ENCODE measurements around the gene ASPM. TPM values are rescaled to one million over a fixed set of nuclear protein-coding genes. Genes with fewer than 3 reads are reported as not detected.

The ASPM gene
- total RNA-seq, 1 experiment from 2014 or later = 41.9 TPM

DNA sequence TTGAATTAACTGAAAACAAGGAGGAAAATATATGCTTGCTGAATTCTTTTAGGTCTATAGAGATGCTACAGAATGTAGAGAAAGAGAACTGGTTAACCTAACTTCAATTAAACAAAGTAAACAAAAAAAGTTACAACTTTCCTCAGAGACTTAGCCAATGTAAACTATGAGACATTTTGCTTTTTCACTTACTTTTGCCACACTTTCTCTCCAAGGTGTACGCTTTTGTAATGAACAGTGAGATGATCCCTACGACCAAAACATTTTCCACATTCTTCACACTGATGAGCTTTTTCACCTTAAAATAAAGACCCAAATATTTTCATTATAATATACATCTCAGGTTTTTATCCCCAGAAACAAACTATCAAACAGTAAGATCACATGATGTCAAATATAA lies 28.3 kb upstream of the ASPM start:
- no peak for DNase-seq
- Histone ChIP-seq H3K9me3 (no peaks in the 10 kb centered on the region), H3K4me1 (peaks cover 38% of the 10 kb centered on the region), H3K4me3 (ENCODE audit: low read depth, low read length) (no peak overlapping the region), H3K27me3 (replicated peaks; ENCODE audit: control insufficient read depth, insufficient read depth, low read length) (no peaks in the 10 kb centered on the region), H3K36me3 (ENCODE audit: control insufficient read depth, insufficient read depth, low read length) (0 out of 2 replicates have a peak, but pooled peaks cover 1% of the 10 kb centered on the region)
- Mint-ChIP-seq H3K9me3 (ENCODE audit: unreplicated experiment) (no peaks in the 10 kb centered on the region), H3K27me3 (ENCODE audit: insufficient read depth, unreplicated experiment) (no peaks in the 10 kb centered on the region), H3K4me1 (ENCODE audit: low read depth, unreplicated experiment) (peaks cover 21% of the 10 kb centered on the region), H3K27ac (ENCODE audit: unreplicated experiment) (no peak overlapping the region), H3K36me3 (ENCODE audit: insufficient read depth, unreplicated experiment) (peaks cover 16% of the 10 kb centered on the region), H3K4me3 (ENCODE audit: unreplicated experiment) (no peak overlapping the region)
- CTCF ChIA-PET = no interaction called here
- no TSS peak for BruUV-seq (replicated peaks)
- POLR2A ChIA-PET = no interaction called here
- no peak for TF ChIP-seq CTCF (IDR thresholded peaks at IDR 0.05; ENCODE audit: insufficient read depth in 1 of 2, low read depth in 1 of 2, low read length in 1 of 2, severe bottlenecking in 1 of 2, unreplicated experiment in 1 of 2)
- intact Hi-C loops (cut with micrococcal nuclease; ENCODE audit: unreplicated experiment) = loop anchor here (1.0 to 2.0 kb wide), 4 partner anchors 24 to 138 kb away; partner anchors contain the start of gene ASPM

DNA sequence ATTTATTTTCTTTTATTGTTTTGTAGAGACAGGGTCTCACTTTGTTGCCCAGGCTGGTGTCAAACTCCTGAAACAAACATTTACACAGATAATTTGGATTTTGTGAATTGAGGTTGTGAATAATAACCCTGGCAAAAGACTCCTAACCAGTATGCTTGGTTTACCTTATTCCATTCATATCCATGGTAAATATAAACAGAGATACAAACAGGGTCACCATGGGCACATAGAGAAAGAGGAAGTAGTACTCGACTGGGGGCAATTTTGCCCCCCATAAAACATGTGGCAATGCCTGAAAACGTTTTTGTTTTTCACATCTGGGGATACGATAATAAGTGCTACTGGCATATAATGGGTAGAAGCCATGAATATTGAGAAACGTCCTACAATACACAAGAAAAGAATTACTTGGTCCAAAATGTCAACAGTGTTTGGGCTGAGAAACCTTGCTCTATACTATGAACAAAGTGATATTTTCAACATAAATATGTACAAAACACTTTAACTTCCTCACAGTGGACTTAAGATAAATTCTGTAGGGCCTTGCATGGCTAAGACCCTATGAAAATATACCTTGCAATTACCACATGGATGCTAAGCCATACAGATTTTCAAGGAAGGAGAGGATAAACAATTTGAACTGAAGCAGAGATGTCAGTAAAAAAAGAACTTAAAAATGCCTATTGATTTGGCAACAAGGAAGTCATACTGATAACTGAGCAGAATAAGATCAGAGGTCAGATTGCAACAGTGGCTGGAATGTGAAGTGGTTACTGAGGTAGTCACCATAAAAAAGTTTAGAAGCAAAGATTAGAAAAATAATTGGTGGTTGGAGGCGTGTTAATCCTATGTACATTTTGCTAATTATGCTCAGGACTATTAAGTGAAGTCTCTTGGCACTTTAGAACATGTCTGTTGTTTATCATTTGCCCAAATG lies 27.4 kb upstream of the ASPM start:
- H3K4me1 Mint-ChIP-seq (ENCODE audit: low read depth, unreplicated experiment) = peaks cover 21% of the 10 kb centered on the region
- BruUV-seq (replicated peaks) = no TSS peak
- no peak for TF ChIP-seq CTCF (IDR thresholded peaks at IDR 0.05; ENCODE audit: insufficient read depth in 1 of 2, low read depth in 1 of 2, low read length in 1 of 2, severe bottlenecking in 1 of 2, unreplicated experiment in 1 of 2)
- ChIA-PET POLR2A (no interaction called here), CTCF (no interaction called here)
- peak; percentile 63 to 69 for DNase-seq
- peak overlapping the region; percentile 30 for H3K4me3 Mint-ChIP-seq (ENCODE audit: unreplicated experiment)
- Histone ChIP-seq H3K27me3 (replicated peaks; ENCODE audit: control insufficient read depth, insufficient read depth, low read length) (no peaks in the 10 kb centered on the region), H3K36me3 (ENCODE audit: control insufficient read depth, insufficient read depth, low read length) (0 out of 2 replicates have a peak, but pooled peaks cover 1% of the 10 kb centered on the region), H3K4me3 (ENCODE audit: low read depth, low read length) (no peak overlapping the region), H3K9me3 (no peaks in the 10 kb centered on the region), H3K4me1 (peaks cover 38% of the 10 kb centered on the region)
- H3K27me3 Mint-ChIP-seq (ENCODE audit: insufficient read depth, unreplicated experiment) = no peaks in the 10 kb centered on the region
- H3K9me3 Mint-ChIP-seq (ENCODE audit: unreplicated experiment) = no peaks in the 10 kb centered on the region
- H3K27ac Mint-ChIP-seq (ENCODE audit: unreplicated experiment) = peak overlapping the region; percentile 50
- intact Hi-C loops (cut with micrococcal nuclease; ENCODE audit: unreplicated experiment) = loop anchor here (1.0 to 2.0 kb wide), 4 partner anchors 23 to 139 kb away; partner anchors contain the start of gene ASPM
- peaks cover 16% of the 10 kb centered on the region for H3K36me3 Mint-ChIP-seq (ENCODE audit: insufficient read depth, unreplicated experiment)

GRCh38 chr1:197171531-197171930 lies 25.1 kb upstream of the ASPM start:
- Histone ChIP-seq H3K9me3 (no peaks in the 10 kb centered on the region), H3K4me3 (ENCODE audit: low read depth, low read length) (no peak overlapping the region), H3K27me3 (replicated peaks; ENCODE audit: control insufficient read depth, insufficient read depth, low read length) (no peaks in the 10 kb centered on the region), H3K36me3 (ENCODE audit: control insufficient read depth, insufficient read depth, low read length) (no peaks in the 10 kb centered on the region; the same call in 1 of the 2 replicates), H3K4me1 (peaks cover 38% of the 10 kb centered on the region)
- TF ChIP-seq CTCF (IDR thresholded peaks at IDR 0.05; ENCODE audit: insufficient read depth in 1 of 2, low read depth in 1 of 2, low read length in 1 of 2, severe bottlenecking in 1 of 2, unreplicated experiment in 1 of 2) = no peak
- DNase-seq = no peak
- intact Hi-C loops (cut with micrococcal nuclease; ENCODE audit: unreplicated experiment) = no loop called here
- Mint-ChIP-seq H3K36me3 (ENCODE audit: insufficient read depth, unreplicated experiment) (peaks cover 6% of the 10 kb centered on the region), H3K9me3 (ENCODE audit: unreplicated experiment) (no peaks in the 10 kb centered on the region), H3K27me3 (ENCODE audit: insufficient read depth, unreplicated experiment) (no peaks in the 10 kb centered on the region), H3K4me1 (ENCODE audit: low read depth, unreplicated experiment) (peaks cover 21% of the 10 kb centered on the region), H3K27ac (ENCODE audit: unreplicated experiment) (peak overlapping the region; percentile 72), H3K4me3 (ENCODE audit: unreplicated experiment) (no peak overlapping the region)
- ChIA-PET POLR2A (no interaction called here), CTCF (no interaction called here)
- no TSS peak for BruUV-seq (replicated peaks)

All from Caco-2 (cell line).